Mesothelial cell of epicardium (in vitro differentiated cells): ENCODE measurements around the gene HM13. TPM values are rescaled to one million over a fixed set of nuclear protein-coding genes. Genes with fewer than 3 reads are reported as not detected.

ENCODE experiments used
- DNase-seq, 2 experiments: peaks; one replicate each; pipeline ENCODE4 v3.0.0; 2021; ENCODE audit warnings: low spot score in 2 of 2; ENCODE audit not compliant: unreplicated experiment in 2 of 2
- H3K27ac Mint-ChIP-seq: 2 replicates; pipeline ENCODE4 v1.8.0; 2021; ENCODE audit warnings: mixed read lengths
- H3K27me3 Mint-ChIP-seq: 2 replicates; pipeline ENCODE4 v1.8.0; 2021; ENCODE audit warnings: low read depth, mixed read lengths
- H3K36me3 Mint-ChIP-seq: 2 replicates; pipeline ENCODE4 v1.8.0; 2021; ENCODE audit warnings: mixed read lengths
- H3K4me1 Mint-ChIP-seq: 2 replicates; pipeline ENCODE4 v1.8.0; 2021; ENCODE audit warnings: mixed read lengths
- H3K4me3 Mint-ChIP-seq: 2 replicates; pipeline ENCODE4 v1.8.0; 2021; ENCODE audit warnings: mild to moderate bottlenecking, moderate library complexity, mixed read lengths
- H3K9me3 Mint-ChIP-seq: 2 replicates; pipeline ENCODE4 v1.8.0; 2021; ENCODE audit warnings: mixed read lengths
- total RNA-seq: library from RNA; stranded (reverse); gene quantifications from 3 replicates; pipeline ENCODE4 v1.2.1, GENCODE V29; 2021
- TF ChIP-seq, protein P1 (sequence below): fragments of 200-600 bp; sonication (generic); IDR thresholded peaks from one replicate; pipeline ENCODE4 v1.5.0; 2021; ENCODE audit warnings: antibody characterized with exemption; ENCODE audit not compliant: unreplicated experiment

HM13 gene
- total RNA-seq, 1 donor from 2014 or later: 140 TPM

DNA sequence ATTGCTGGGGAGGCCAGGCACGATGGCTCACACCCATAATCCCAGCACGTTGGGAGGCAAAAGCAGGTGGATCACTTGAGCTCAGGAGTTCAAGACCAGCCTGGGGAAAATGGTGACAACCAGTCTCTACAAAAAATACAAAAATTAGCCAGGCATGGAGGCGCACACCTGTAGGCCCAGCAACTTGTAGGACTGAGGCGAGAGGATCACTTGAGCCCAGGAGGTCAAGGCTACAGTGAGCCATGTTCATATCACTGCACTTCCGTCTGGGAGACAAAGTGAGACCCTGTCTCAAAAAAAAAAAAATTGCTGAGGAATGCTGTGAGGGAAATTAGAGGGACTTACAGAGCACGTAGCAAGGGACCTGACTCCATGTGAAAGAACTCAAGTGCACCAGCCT is 50.0 kb downstream of the HM13 start:
- no peaks in the 10 kb centered on the region for H3K27me3 Mint-ChIP-seq
- no peaks in the 10 kb centered on the region for H3K9me3 Mint-ChIP-seq
- H3K36me3 Mint-ChIP-seq: peaks cover 17% of the 10 kb centered on the region
- H3K4me1 Mint-ChIP-seq: peaks cover 50% of the 10 kb centered on the region
- H3K27ac Mint-ChIP-seq: peak overlapping the region; percentile 47
- TF ChIP-seq, protein P1, sequence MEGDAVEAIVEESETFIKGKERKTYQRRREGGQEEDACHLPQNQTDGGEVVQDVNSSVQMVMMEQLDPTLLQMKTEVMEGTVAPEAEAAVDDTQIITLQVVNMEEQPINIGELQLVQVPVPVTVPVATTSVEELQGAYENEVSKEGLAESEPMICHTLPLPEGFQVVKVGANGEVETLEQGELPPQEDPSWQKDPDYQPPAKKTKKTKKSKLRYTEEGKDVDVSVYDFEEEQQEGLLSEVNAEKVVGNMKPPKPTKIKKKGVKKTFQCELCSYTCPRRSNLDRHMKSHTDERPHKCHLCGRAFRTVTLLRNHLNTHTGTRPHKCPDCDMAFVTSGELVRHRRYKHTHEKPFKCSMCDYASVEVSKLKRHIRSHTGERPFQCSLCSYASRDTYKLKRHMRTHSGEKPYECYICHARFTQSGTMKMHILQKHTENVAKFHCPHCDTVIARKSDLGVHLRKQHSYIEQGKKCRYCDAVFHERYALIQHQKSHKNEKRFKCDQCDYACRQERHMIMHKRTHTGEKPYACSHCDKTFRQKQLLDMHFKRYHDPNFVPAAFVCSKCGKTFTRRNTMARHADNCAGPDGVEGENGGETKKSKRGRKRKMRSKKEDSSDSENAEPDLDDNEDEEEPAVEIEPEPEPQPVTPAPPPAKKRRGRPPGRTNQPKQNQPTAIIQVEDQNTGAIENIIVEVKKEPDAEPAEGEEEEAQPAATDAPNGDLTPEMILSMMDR: no peak
- no peak for DNase-seq
- H3K4me3 Mint-ChIP-seq: no peak overlapping the region

DNA sequence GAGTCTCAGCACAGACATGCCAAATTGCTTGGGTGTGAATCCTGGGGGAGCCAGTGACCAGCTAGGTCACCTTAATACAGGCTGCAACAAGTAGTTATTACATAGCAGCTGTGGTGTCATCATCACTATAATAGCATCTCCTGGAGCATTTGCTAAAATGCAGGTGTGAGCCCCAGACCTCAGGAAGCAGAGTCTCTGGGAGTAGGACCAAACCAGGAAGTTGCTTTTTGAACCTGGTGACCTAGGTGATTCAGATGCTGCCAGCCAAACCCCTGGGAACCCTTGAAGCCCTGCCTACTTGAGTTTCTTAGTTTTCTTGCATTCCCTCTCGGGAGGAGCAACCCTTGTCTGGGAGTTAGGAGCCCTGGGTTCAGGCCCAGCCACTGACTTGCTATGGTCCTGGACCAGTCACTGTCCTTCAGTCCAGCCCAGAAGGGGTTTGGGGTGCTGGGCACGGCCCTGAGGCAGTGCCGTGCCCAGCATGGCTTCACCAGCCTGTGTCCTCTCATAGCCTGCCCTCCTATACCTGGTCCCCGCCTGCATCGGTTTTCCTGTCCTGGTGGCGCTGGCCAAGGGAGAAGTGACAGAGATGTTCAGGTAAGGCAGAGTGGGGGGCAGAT is 51.6 kb downstream of the HM13 start:
- Mint-ChIP-seq H3K36me3 (peaks cover 17% of the 10 kb centered on the region), H3K4me1 (peaks cover 46% of the 10 kb centered on the region), H3K4me3 (no peak overlapping the region), H3K27me3 (no peaks in the 10 kb centered on the region), H3K27ac (peak overlapping the region; percentile 99), H3K9me3 (no peaks in the 10 kb centered on the region)
- TF ChIP-seq, protein P1: no peak
- no peak for DNase-seq

GRCh38 chr20:31566319-31566657 is 52.0 kb downstream of the HM13 start:
- H3K4me3 Mint-ChIP-seq: no peak overlapping the region
- peaks cover 45% of the 10 kb centered on the region for H3K4me1 Mint-ChIP-seq
- no peaks in the 10 kb centered on the region for H3K9me3 Mint-ChIP-seq
- peaks cover 15% of the 10 kb centered on the region for H3K36me3 Mint-ChIP-seq
- TF ChIP-seq, protein P1: no peak
- no peaks in the 10 kb centered on the region for H3K27me3 Mint-ChIP-seq
- peak overlapping the region; percentile 99 for H3K27ac Mint-ChIP-seq
- no peak for DNase-seq

GRCh38 chr20:31566658-31567379 is 52.6 kb downstream of the HM13 start:
- no peak overlapping the region for H3K4me3 Mint-ChIP-seq
- H3K27me3 Mint-ChIP-seq: no peaks in the 10 kb centered on the region
- H3K4me1 Mint-ChIP-seq: peaks cover 49% of the 10 kb centered on the region
- no peak for DNase-seq
- no peaks in the 10 kb centered on the region for H3K9me3 Mint-ChIP-seq
- TF ChIP-seq, protein P1: no peak
- peaks cover 12% of the 10 kb centered on the region for H3K36me3 Mint-ChIP-seq
- H3K27ac Mint-ChIP-seq: peak overlapping the region; percentile 99

- H3K9me3 Mint-ChIP-seq: no peaks in the 10 kb centered on the region
- DNase-seq: no peak
- H3K27ac Mint-ChIP-seq: peak overlapping the region; percentile 99
- TF ChIP-seq, protein P1: no peak
- H3K27me3 Mint-ChIP-seq: no peaks in the 10 kb centered on the region
- peaks cover 53% of the 10 kb centered on the region for H3K4me1 Mint-ChIP-seq
- H3K4me3 Mint-ChIP-seq: no peak overlapping the region
- peaks cover 10% of the 10 kb centered on the region for H3K36me3 Mint-ChIP-seq
Measured at GRCh38 chr20:31567380-31567720, 53.1 kb downstream of the HM13 start.
